Measurements from ENCODE around the gene CCDC88B. TPM values are rescaled to one million over a fixed set of nuclear protein-coding genes. Genes with fewer than 3 reads are reported as not detected.

The CCDC88B gene
- total and polyA plus RNA-seq, 7 donors = 2.6 to 157 (median 8.6) TPM

DNA sequence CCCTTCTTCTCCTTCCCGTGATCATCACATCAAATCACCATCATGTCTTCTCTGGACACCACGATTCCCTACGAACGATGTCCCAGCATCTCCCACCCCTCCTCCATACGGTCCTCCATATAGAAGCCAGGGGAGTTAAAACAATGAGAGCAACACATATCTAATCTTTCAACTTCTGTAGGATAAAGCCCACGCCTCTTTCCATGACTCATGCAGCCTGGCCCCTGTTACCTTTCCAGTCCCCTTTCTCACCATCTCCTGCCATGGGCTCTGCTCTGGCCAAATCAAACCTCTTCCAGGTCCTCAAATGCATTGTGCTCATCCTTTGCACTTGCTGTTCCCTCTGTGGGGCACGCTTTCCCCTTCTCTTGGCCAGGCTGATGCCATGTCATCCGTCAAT, 42.6 kb downstream of the CCDC88B start:
- Histone ChIP-seq H3K4me1 (peaks cover 0 to 27% (median 8%) of the 10 kb centered on the region in 4 donors), H3K36me3 (no peaks in the 10 kb centered on the region), H3K9me3 (no peaks in the 10 kb centered on the region), H3K27me3 (no peaks in the 10 kb centered on the region), H3K27ac (no peak overlapping the region), H3K4me3 (no peak overlapping the region)
- DNase-seq = no peak
- TF ChIP-seq POLR2A (IDR thresholded peaks at IDR 0.05) (no peak), POLR2AphosphoS5 (IDR thresholded peaks at IDR 0.05) (no peak), EP300 (IDR thresholded peaks at IDR 0.05) (no peak)
- TF ChIP-seq, protein P1, sequence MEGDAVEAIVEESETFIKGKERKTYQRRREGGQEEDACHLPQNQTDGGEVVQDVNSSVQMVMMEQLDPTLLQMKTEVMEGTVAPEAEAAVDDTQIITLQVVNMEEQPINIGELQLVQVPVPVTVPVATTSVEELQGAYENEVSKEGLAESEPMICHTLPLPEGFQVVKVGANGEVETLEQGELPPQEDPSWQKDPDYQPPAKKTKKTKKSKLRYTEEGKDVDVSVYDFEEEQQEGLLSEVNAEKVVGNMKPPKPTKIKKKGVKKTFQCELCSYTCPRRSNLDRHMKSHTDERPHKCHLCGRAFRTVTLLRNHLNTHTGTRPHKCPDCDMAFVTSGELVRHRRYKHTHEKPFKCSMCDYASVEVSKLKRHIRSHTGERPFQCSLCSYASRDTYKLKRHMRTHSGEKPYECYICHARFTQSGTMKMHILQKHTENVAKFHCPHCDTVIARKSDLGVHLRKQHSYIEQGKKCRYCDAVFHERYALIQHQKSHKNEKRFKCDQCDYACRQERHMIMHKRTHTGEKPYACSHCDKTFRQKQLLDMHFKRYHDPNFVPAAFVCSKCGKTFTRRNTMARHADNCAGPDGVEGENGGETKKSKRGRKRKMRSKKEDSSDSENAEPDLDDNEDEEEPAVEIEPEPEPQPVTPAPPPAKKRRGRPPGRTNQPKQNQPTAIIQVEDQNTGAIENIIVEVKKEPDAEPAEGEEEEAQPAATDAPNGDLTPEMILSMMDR (IDR thresholded peaks at IDR 0.05) = no peak
- 67 to 85% methylated on average over 8 of the region's 8 CpGs for WGBS, 2 donors
- intact Hi-C loops (cut with DNase I) = no loop called here

GRCh38 chr11:64383580-64383979, 43.6 kb downstream of the CCDC88B start:
- H3K9me3 ChIP-seq = no peaks in the 10 kb centered on the region
- H3K4me3 ChIP-seq = no peak overlapping the region
- no peaks in the 10 kb centered on the region for H3K27me3 ChIP-seq
- no peak for DNase-seq
- WGBS, 2 donors = 46% methylated on average over 2 of the region's 2 CpGs
- H3K36me3 ChIP-seq = no peaks in the 10 kb centered on the region
- no peak for TF ChIP-seq POLR2A (IDR thresholded peaks at IDR 0.05)
- TF ChIP-seq, protein P1 (IDR thresholded peaks at IDR 0.05) = no peak
- TF ChIP-seq EP300 (IDR thresholded peaks at IDR 0.05) = no peak
- TF ChIP-seq POLR2AphosphoS5 (IDR thresholded peaks at IDR 0.05) = no peak
- H3K4me1 ChIP-seq = peaks cover 0 to 19% (median 3%) of the 10 kb centered on the region in 4 donors
- intact Hi-C loops (cut with DNase I) = no loop called here
- H3K27ac ChIP-seq = no peak overlapping the region

DNA sequence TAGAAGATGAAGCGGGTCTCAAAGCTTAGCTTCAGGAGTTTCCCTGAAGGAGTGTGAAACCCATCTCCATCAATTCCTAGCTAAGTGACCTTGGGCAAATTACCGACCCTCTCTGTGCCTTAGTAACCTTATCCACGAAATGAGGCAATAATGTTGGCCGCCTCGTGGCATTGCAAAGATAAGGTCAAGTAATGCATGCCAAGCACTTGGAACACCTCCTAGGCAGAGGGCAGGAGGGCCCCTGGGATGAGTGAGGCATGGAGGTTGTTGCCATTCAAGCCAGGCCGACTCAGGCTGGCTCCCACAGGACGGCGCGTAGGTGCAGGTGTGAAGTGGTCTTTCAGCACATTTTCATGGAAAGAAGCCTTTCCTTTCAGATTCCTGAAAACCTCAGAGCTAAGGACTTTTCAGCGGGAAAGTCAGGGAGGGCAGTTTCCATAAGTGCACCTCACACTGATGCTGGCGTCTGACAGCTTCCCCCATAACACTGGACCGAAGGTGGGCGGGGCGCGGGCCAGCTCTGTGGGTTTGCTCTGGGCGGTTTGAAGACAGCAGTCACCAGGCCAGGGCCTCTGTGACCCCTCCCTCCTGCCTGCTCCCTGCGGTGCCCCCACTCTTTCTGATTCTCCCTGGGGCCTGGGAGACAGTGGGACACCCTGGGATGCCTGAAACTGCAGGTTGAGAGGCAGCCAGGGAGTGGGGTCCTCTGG, 44.2 kb downstream of the CCDC88B start:
- Histone ChIP-seq H3K9me3 (no peaks in the 10 kb centered on the region), H3K4me1 (peaks cover 0 to 16% (median 0%) of the 10 kb centered on the region in 4 donors), H3K36me3 (no peaks in the 10 kb centered on the region), H3K4me3 (no peak overlapping the region), H3K27me3 (no peaks in the 10 kb centered on the region), H3K27ac (no peak overlapping the region)
- DNase-seq = no peak
- TF ChIP-seq, protein P1 (IDR thresholded peaks at IDR 0.05) = no peak
- TF ChIP-seq POLR2A (IDR thresholded peaks at IDR 0.05) = no peak
- TF ChIP-seq EP300 (IDR thresholded peaks at IDR 0.05) = no peak
- no peak for TF ChIP-seq POLR2AphosphoS5 (IDR thresholded peaks at IDR 0.05)
- intact Hi-C loops (cut with DNase I) = no loop called here
- WGBS, 2 donors = 43 to 72% methylated on average over 17 of the region's 17 CpGs

- TF ChIP-seq POLR2AphosphoS5 (IDR thresholded peaks at IDR 0.05) (no peak), EP300 (IDR thresholded peaks at IDR 0.05) (no peak), POLR2A (IDR thresholded peaks at IDR 0.05) (no peak)
- TF ChIP-seq, protein P1 (IDR thresholded peaks at IDR 0.05) = no peak
- Histone ChIP-seq H3K27ac (peak overlapping the region in 2 of 4 donors; percentile 8 to 23), H3K36me3 (no peaks in the 10 kb centered on the region), H3K9me3 (no peaks in the 10 kb centered on the region), H3K4me3 (no peak overlapping the region), H3K4me1 (peaks cover 0 to 16% (median 0%) of the 10 kb centered on the region in 4 donors), H3K27me3 (no peaks in the 10 kb centered on the region)
- intact Hi-C loops (cut with DNase I) = no loop called here
- WGBS, 2 donors = 69 to 80% methylated on average over 15 of the region's 15 CpGs
- DNase-seq = no peak
These were observed 45.3 kb downstream of the CCDC88B start for GRCh38 chr11:64384981-64385944.
